CD4-positive, alpha-beta T cell treated with Interleukin-17A for 1 hour (primary cell): ENCODE measurements around the gene AK5.

ENCODE experiments used
- DNase-seq: peaks from one replicate; pipeline ENCODE4 v3.0.0-alpha.2; 2020

The AK5 gene

GRCh38 chr1:77552626-77553025, 270.8 kb downstream of the AK5 start:
- no peak for DNase-seq

GRCh38 chr1:77553568-77554291, 271.9 kb downstream of the AK5 start:
- DNase-seq = no peak

- DNase-seq = no peak
These were observed 274.2 kb downstream of the AK5 start for GRCh38 chr1:77556045-77556444.

GRCh38 chr1:77557053-77557452, 275.2 kb downstream of the AK5 start:
- DNase-seq = no peak

- no peak for DNase-seq
These were observed 276.9 kb downstream of the AK5 start for GRCh38 chr1:77558591-77559164.

- no peak for DNase-seq
These were observed 278.9 kb downstream of the AK5 start for GRCh38 chr1:77560741-77561140.

- no peak for DNase-seq
These were observed 280.9 kb downstream of the AK5 start for GRCh38 chr1:77562596-77563150.

- DNase-seq = no peak
These were observed 283.5 kb downstream of the AK5 start for GRCh38 chr1:77565321-77565720.

- no peak for DNase-seq
These were observed 289.8 kb downstream of the AK5 start for GRCh38 chr1:77571642-77572041.

GRCh38 chr1:77579547-77579946, 297.7 kb downstream of the AK5 start:
- no peak for DNase-seq

GRCh38 chr1:77582905-77583304, 301.1 kb downstream of the AK5 start:
- no peak for DNase-seq

- DNase-seq = no peak
These were observed 301.7 kb downstream of the AK5 start for GRCh38 chr1:77583483-77583882.

GRCh38 chr1:77584884-77585283, 303.1 kb downstream of the AK5 start:
- no peak for DNase-seq

- no peak for DNase-seq
These were observed 303.9 kb downstream of the AK5 start for GRCh38 chr1:77585610-77586314.

- DNase-seq = no peak
These were observed 307.4 kb downstream of the AK5 start for GRCh38 chr1:77589231-77589630.

- DNase-seq = no peak
These were observed 308.8 kb downstream of the AK5 start for GRCh38 chr1:77590651-77591050.

GRCh38 chr1:77592906-77593305, 311.1 kb downstream of the AK5 start:
- no peak for DNase-seq

GRCh38 chr1:77594366-77595112, 312.7 kb downstream of the AK5 start:
- no peak for DNase-seq

- DNase-seq = no peak
These were observed 315.5 kb downstream of the AK5 start for GRCh38 chr1:77597310-77597709.

GRCh38 chr1:77605246-77606026, 323.6 kb downstream of the AK5 start:
- DNase-seq = no peak

GRCh38 chr1:77608893-77609292, 327.1 kb downstream of the AK5 start:
- DNase-seq = no peak
